HFF-Myc (cell line): ENCODE measurements around the gene KDM4E.

ENCODE experiments used
- DNase-seq: peaks from one replicate; pipeline ENCODE4 v3.0.0-alpha.2; 2011; ENCODE audit warnings: low read depth; ENCODE audit errors: extremely low read depth
- H3K4me3 ChIP-seq: replicated peaks from 2 replicates; pipeline ENCODE4 v1.5.1; 2011; ENCODE audit warnings: low read depth, mild to moderate bottlenecking, control low read depth, low read length
- CTCF ChIP-seq: IDR thresholded peaks from 2 replicates; pipeline ENCODE4 v1.5.1; 2012; ENCODE audit warnings: mild to moderate bottlenecking, low read depth, low read length, control low read depth; ENCODE audit errors: missing control alignments

KDM4E gene

GRCh38 chr11:95074792-95075563 is 49.9 kb downstream of the KDM4E start:
- no peak for DNase-seq
- no peak overlapping the region for H3K4me3 ChIP-seq
- no peak for TF ChIP-seq CTCF

- no peak for DNase-seq
- TF ChIP-seq CTCF, result no peak
- no peak overlapping the region for H3K4me3 ChIP-seq
These were observed 51.4 kb downstream of the KDM4E start for GRCh38 chr11:95076416-95076815.

- no peak overlapping the region for H3K4me3 ChIP-seq
- no peak for DNase-seq
- TF ChIP-seq CTCF, result no peak
These were observed 51.9 kb downstream of the KDM4E start for GRCh38 chr11:95076981-95077380.
